ENCODE measurements around the gene MAP2K2. TPM values are rescaled to one million over a fixed set of nuclear protein-coding genes. Genes with fewer than 3 reads are reported as not detected.

Gene MAP2K2
- polyA plus RNA-seq, 1 donor: 92.7 TPM

- no peak for DNase-seq
Measured at GRCh38 chr19:4061683-4062418, 62.1 kb downstream of the MAP2K2 start.

GRCh38 chr19:4061178-4061682, 62.7 kb downstream of the MAP2K2 start:
- no peak for DNase-seq

GRCh38 chr19:4060621-4061177, 63.2 kb downstream of the MAP2K2 start:
- no peak for DNase-seq

GRCh38 chr19:4059891-4060620, 63.9 kb downstream of the MAP2K2 start:
- DNase-seq: no peak

GRCh38 chr19:4059453-4059871, 64.5 kb downstream of the MAP2K2 start:
- no peak for DNase-seq

- DNase-seq: no peak
Measured at GRCh38 chr19:4058693-4059452, 65.0 kb downstream of the MAP2K2 start.

GRCh38 chr19:4057931-4058692, 65.8 kb downstream of the MAP2K2 start:
- no peak for DNase-seq

GRCh38 chr19:4055209-4055552, 68.7 kb downstream of the MAP2K2 start:
- no peak for DNase-seq

- DNase-seq: no peak
Measured at GRCh38 chr19:4054441-4055208, 69.3 kb downstream of the MAP2K2 start.

GRCh38 chr19:4053423-4054324, 70.2 kb downstream of the MAP2K2 start:
- no peak for DNase-seq

- DNase-seq: no peak
Measured at GRCh38 chr19:4052993-4053422, 70.9 kb downstream of the MAP2K2 start.

GRCh38 chr19:4052114-4052992, 71.6 kb downstream of the MAP2K2 start:
- DNase-seq: no peak

GRCh38 chr19:4051175-4052101, 72.5 kb downstream of the MAP2K2 start:
- DNase-seq: no peak

- DNase-seq: no peak
Measured at GRCh38 chr19:4049432-4049831, 74.5 kb downstream of the MAP2K2 start.

- no peak for DNase-seq
Measured at GRCh38 chr19:4046946-4047683, 76.8 kb downstream of the MAP2K2 start.

GRCh38 chr19:4046362-4046691, 77.6 kb downstream of the MAP2K2 start:
- DNase-seq: no peak
